H9 (cell line): ENCODE measurements around the gene KIF9. TPM values are rescaled to one million over a fixed set of nuclear protein-coding genes. Genes with fewer than 3 reads are reported as not detected.

Source experiments
- DNase-seq: peaks from one replicate; pipeline ENCODE4 v3.0.0-alpha.2; 2017
- H2AFZ ChIP-seq: one replicate; pipeline ENCODE4 v1.6.1; 2013; ENCODE audit warnings: mild to moderate bottlenecking, low read length, control low read depth, moderate library complexity
- H2AK5ac ChIP-seq: 2 replicates; pipeline ENCODE4 v1.6.1; 2013; ENCODE audit warnings: low read length, control low read depth, mixed read lengths; ENCODE audit not compliant: insufficient read length
- H2BK120ac ChIP-seq: one replicate; pipeline ENCODE4 v1.6.1; 2013; ENCODE audit warnings: low read depth, mild to moderate bottlenecking, low read length, control low read depth, inconsistent platforms; ENCODE audit not compliant: poor library complexity, severe bottlenecking
- H2BK12ac ChIP-seq: 2 replicates; pipeline ENCODE4 v1.6.1; 2013; ENCODE audit warnings: low read length, control low read depth, mixed read lengths, low read depth; ENCODE audit not compliant: insufficient read length
- H2BK15ac ChIP-seq: 2 replicates; pipeline ENCODE4 v1.6.1; 2013; ENCODE audit warnings: low read depth, low read length, control low read depth
- H2BK20ac ChIP-seq: one replicate; pipeline ENCODE4 v1.6.1; 2013; ENCODE audit warnings: low read depth, mild to moderate bottlenecking, low read length, control low read depth, inconsistent platforms; ENCODE audit not compliant: poor library complexity, severe bottlenecking
- H2BK5ac ChIP-seq: 2 replicates; pipeline ENCODE4 v1.6.1; 2013; ENCODE audit warnings: low read length, control low read depth, mixed read lengths; ENCODE audit not compliant: insufficient read length
- H3K14ac ChIP-seq: 2 replicates; pipeline ENCODE4 v1.6.1; 2013; ENCODE audit warnings: low read length, control low read depth; ENCODE audit not compliant: insufficient read depth
- H3K18ac ChIP-seq: 2 replicates; pipeline ENCODE4 v1.6.1; 2013; ENCODE audit warnings: low read depth, mild to moderate bottlenecking, mixed read lengths, low read length, control low read depth; ENCODE audit not compliant: insufficient read length
- H3K23ac ChIP-seq: 2 replicates; pipeline ENCODE4 v1.6.1; 2013; ENCODE audit warnings: low read length, control low read depth, mixed read lengths, low read depth; ENCODE audit not compliant: insufficient read length
- H3K23me2 ChIP-seq: 2 replicates; pipeline ENCODE4 v1.6.1; 2013; ENCODE audit warnings: low read depth, mild to moderate bottlenecking, mixed read lengths, low read length, control low read depth; ENCODE audit not compliant: insufficient read length, poor library complexity, severe bottlenecking
- H3K27ac ChIP-seq: 2 replicates; pipeline ENCODE4 v1.5.1; 2013; ENCODE audit warnings: low read length, control low read depth, mixed read lengths, low read depth; ENCODE audit not compliant: insufficient read length
- H3K27me3 ChIP-seq: 2 replicates; pipeline ENCODE4 v1.6.1; 2013; ENCODE audit warnings: low read length, control low read depth, inconsistent platforms; ENCODE audit not compliant: insufficient read depth
- H3K4ac ChIP-seq: 2 replicates; pipeline ENCODE4 v1.6.1; 2013; ENCODE audit warnings: low read depth, mild to moderate bottlenecking, control low read depth, inconsistent platforms, low read length, moderate library complexity
- H3K4me1 ChIP-seq: 2 replicates; pipeline ENCODE4 v1.6.1; 2013; ENCODE audit warnings: low read length, control low read depth, inconsistent platforms; ENCODE audit not compliant: insufficient read depth
- H3K4me2 ChIP-seq: 2 replicates; pipeline ENCODE4 v1.6.1; 2013; ENCODE audit warnings: low read length, control low read depth, mixed read lengths; ENCODE audit not compliant: insufficient read length, insufficient read depth
- H3K56ac ChIP-seq: 2 replicates; pipeline ENCODE4 v1.6.1; 2013; ENCODE audit warnings: low read depth, mild to moderate bottlenecking, mixed read lengths, low read length, control low read depth; ENCODE audit not compliant: insufficient read length
- H3K79me1 ChIP-seq: 2 replicates; pipeline ENCODE4 v1.6.1; 2013; ENCODE audit warnings: low read depth, mild to moderate bottlenecking, moderate library complexity, low read length, control low read depth, inconsistent platforms; ENCODE audit not compliant: insufficient read depth, poor library complexity, severe bottlenecking
- H3K79me2 ChIP-seq: 2 replicates; pipeline ENCODE4 v1.6.1; 2013; ENCODE audit warnings: low read length, control low read depth, inconsistent platforms; ENCODE audit not compliant: insufficient read depth
- H3K9ac ChIP-seq: 2 replicates; pipeline ENCODE4 v1.6.1; 2013; ENCODE audit warnings: low read length, control low read depth, mixed read lengths; ENCODE audit not compliant: insufficient read length; ENCODE audit errors: extremely low read depth
- H3K9me3 ChIP-seq: one replicate; pipeline ENCODE4 v1.6.1; 2013; ENCODE audit warnings: low read depth, low read length, inconsistent platforms; ENCODE audit not compliant: control insufficient read depth
- H3T11ph ChIP-seq: one replicate; pipeline ENCODE4 v1.6.1; 2013; ENCODE audit warnings: mild to moderate bottlenecking, low read length, control low read depth, inconsistent platforms
- H4K20me1 ChIP-seq: one replicate; pipeline ENCODE4 v1.6.1; 2013; ENCODE audit not compliant: control insufficient read depth, insufficient read length, insufficient read depth
- H4K5ac ChIP-seq: 2 replicates; pipeline ENCODE4 v1.6.1; 2013; ENCODE audit warnings: low read depth, mild to moderate bottlenecking, mixed read lengths, low read length, control low read depth; ENCODE audit not compliant: insufficient read length
- H4K8ac ChIP-seq: replicated peaks from 2 replicates; pipeline ENCODE4 v1.6.1; 2013; ENCODE audit warnings: low read length, control low read depth, mixed read lengths, low read depth; ENCODE audit not compliant: insufficient read length
- H4K91ac ChIP-seq: 2 replicates; pipeline ENCODE4 v1.6.1; 2013; ENCODE audit warnings: low read depth, mild to moderate bottlenecking, moderate library complexity, mixed read lengths, low read length, control low read depth; ENCODE audit not compliant: insufficient read length
- H3K27ac Mint-ChIP-seq, 3 experiments: 2 replicates in 2 of 3; 3 replicates in 1 of 3; pipeline ENCODE4 v1.8.0; 2020 to 2021; ENCODE audit warnings: mixed read lengths in 3 of 3, mild to moderate bottlenecking in 1 of 3, moderate library complexity in 1 of 3
- H3K27me3 Mint-ChIP-seq: 2 replicates; pipeline ENCODE4 v1.8.0; 2021; ENCODE audit warnings: low read depth, mild to moderate bottlenecking, moderate library complexity, mixed read lengths
- H3K36me3 Mint-ChIP-seq, 3 experiments: 2 replicates in 2 of 3; 3 replicates in 1 of 3; pipeline ENCODE4 v1.8.0; 2020 to 2021; ENCODE audit warnings: low read depth in 3 of 3, mixed read lengths in 3 of 3; ENCODE audit not compliant: insufficient read depth in 1 of 3
- H3K4me1 Mint-ChIP-seq, 2 experiments: 2 replicates each; pipeline ENCODE4 v1.8.0; 2020; ENCODE audit warnings: mixed read lengths in 2 of 2
- H3K4me3 Mint-ChIP-seq, 2 experiments: 2 replicates in 1 of 2; 3 replicates in 1 of 2; pipeline ENCODE4 v1.8.0; 2020 to 2021; ENCODE audit warnings: mild to moderate bottlenecking in 2 of 2, mixed read lengths in 2 of 2, moderate library complexity in 1 of 2
- H3K9me3 Mint-ChIP-seq, 2 experiments: 2 replicates in 1 of 2; 3 replicates in 1 of 2; pipeline ENCODE4 v1.8.0; 2020; ENCODE audit warnings: mild to moderate bottlenecking in 2 of 2, mixed read lengths in 2 of 2, moderate library complexity in 1 of 2
- CTCF ChIP-seq: fragments of 200-600 bp; sonication (generic); conservative IDR thresholded peaks from 3 replicates; pipeline ENCODE4 v1.8.0; 2021; ENCODE audit warnings: antibody characterized with exemption, mild to moderate bottlenecking
- WGBS: extraction: QIAGEN DNeasy Blood & Tissue Kit; methylation state at CpG from one replicate; pipeline ENCODE4 v1.1.7; 2013; ENCODE audit warnings: missing lambda C conversion rate, low lambda C conversion rate, mixed read lengths; ENCODE audit not compliant: insufficient read length; ENCODE audit errors: extremely low coverage; 5-methylcytosine and 5-hydroxymethylcytosine counted together
- total RNA-seq: library from RNA; stranded (reverse); gene quantifications from 2 replicates; pipeline ENCODE4 v1.2.1, GENCODE V29; 2021

The KIF9 gene
- total RNA-seq, 1 experiment from 2014 or later, result 8.4 TPM

- no peak overlapping the region for H2AFZ ChIP-seq
- Mint-ChIP-seq H3K27me3 (no peaks in the 10 kb centered on the region), H3K4me3 (no peak overlapping the region), H3K4me1 (peaks cover 25 to 28% of the 10 kb centered on the region in 2 experiments), H3K27ac (peak overlapping the region in 2 of 3 experiments; percentile 9 to 69; a peak in 4 of 7 replicates), H3K36me3 (peaks cover 14 to 29% (median 25%) of the 10 kb centered on the region in 3 experiments), H3K9me3 (no peaks in the 10 kb centered on the region)
- H3K27ac ChIP-seq, result no peak overlapping the region
- no peak overlapping the region for H3K18ac ChIP-seq
- H3K4ac ChIP-seq, result no peak overlapping the region
- H3K4me1 ChIP-seq, result 0 out of 2 replicates have a peak, but pooled peaks cover 2% of the 10 kb centered on the region
- no peaks in the 10 kb centered on the region for H3K9me3 ChIP-seq
- no peak overlapping the region for H4K91ac ChIP-seq
- no peak overlapping the region for H2BK120ac ChIP-seq
- TF ChIP-seq CTCF, result no peak
- no peaks in the 10 kb centered on the region for H3K27me3 ChIP-seq
- H2BK15ac ChIP-seq, result no peak overlapping the region
- no peak overlapping the region for H4K8ac ChIP-seq
- 100% methylated on average over 2 of the region's 9 CpGs for WGBS
- H3K23me2 ChIP-seq, result no peaks in the 10 kb centered on the region
- no peak overlapping the region for H3K9ac ChIP-seq
- no peak for DNase-seq
- no peak overlapping the region for H3K14ac ChIP-seq
- H2BK12ac ChIP-seq, result no peak overlapping the region
- no peak overlapping the region for H2BK20ac ChIP-seq
- H4K5ac ChIP-seq, result no peak overlapping the region
- no peak overlapping the region for H3K56ac ChIP-seq
- peaks cover 7% of the 10 kb centered on the region for H3K79me1 ChIP-seq
- H3K79me2 ChIP-seq, result no peaks in the 10 kb centered on the region; the same call in 1 of the 2 replicates
- no peak overlapping the region for H3K23ac ChIP-seq
- H2AK5ac ChIP-seq, result no peak overlapping the region
- no peaks in the 10 kb centered on the region for H4K20me1 ChIP-seq
- no peak overlapping the region for H2BK5ac ChIP-seq
- no peak overlapping the region for H3K4me2 ChIP-seq
- H3T11ph ChIP-seq, result no peak overlapping the region
These were observed 17.1 kb upstream of the KIF9 start for GRCh38 chr3:47299381-47300318.
